H9 (cell line): ENCODE results near the gene DUSP28. TPM values are rescaled to one million over a fixed set of nuclear protein-coding genes. Genes with fewer than 3 reads are reported as not detected.

ENCODE experiments used
- DNase-seq: peaks from one replicate; pipeline ENCODE4 v3.0.0-alpha.2; 2017
- H2AFZ ChIP-seq: one replicate; pipeline ENCODE4 v1.6.1; 2013; ENCODE audit warnings: mild to moderate bottlenecking, low read length, control low read depth, moderate library complexity
- H2AK5ac ChIP-seq: 2 replicates; pipeline ENCODE4 v1.6.1; 2013; ENCODE audit warnings: low read length, control low read depth, mixed read lengths; ENCODE audit not compliant: insufficient read length
- H2BK120ac ChIP-seq: one replicate; pipeline ENCODE4 v1.6.1; 2013; ENCODE audit warnings: low read depth, mild to moderate bottlenecking, low read length, control low read depth, inconsistent platforms; ENCODE audit not compliant: poor library complexity, severe bottlenecking
- H2BK12ac ChIP-seq: 2 replicates; pipeline ENCODE4 v1.6.1; 2013; ENCODE audit warnings: low read length, control low read depth, mixed read lengths, low read depth; ENCODE audit not compliant: insufficient read length
- H2BK15ac ChIP-seq: 2 replicates; pipeline ENCODE4 v1.6.1; 2013; ENCODE audit warnings: low read depth, low read length, control low read depth
- H2BK20ac ChIP-seq: one replicate; pipeline ENCODE4 v1.6.1; 2013; ENCODE audit warnings: low read depth, mild to moderate bottlenecking, low read length, control low read depth, inconsistent platforms; ENCODE audit not compliant: poor library complexity, severe bottlenecking
- H2BK5ac ChIP-seq: 2 replicates; pipeline ENCODE4 v1.6.1; 2013; ENCODE audit warnings: low read length, control low read depth, mixed read lengths; ENCODE audit not compliant: insufficient read length
- H3K14ac ChIP-seq: 2 replicates; pipeline ENCODE4 v1.6.1; 2013; ENCODE audit warnings: low read length, control low read depth; ENCODE audit not compliant: insufficient read depth
- H3K18ac ChIP-seq: 2 replicates; pipeline ENCODE4 v1.6.1; 2013; ENCODE audit warnings: low read depth, mild to moderate bottlenecking, mixed read lengths, low read length, control low read depth; ENCODE audit not compliant: insufficient read length
- H3K23ac ChIP-seq: 2 replicates; pipeline ENCODE4 v1.6.1; 2013; ENCODE audit warnings: low read length, control low read depth, mixed read lengths, low read depth; ENCODE audit not compliant: insufficient read length
- H3K23me2 ChIP-seq: 2 replicates; pipeline ENCODE4 v1.6.1; 2013; ENCODE audit warnings: low read depth, mild to moderate bottlenecking, mixed read lengths, low read length, control low read depth; ENCODE audit not compliant: insufficient read length, poor library complexity, severe bottlenecking
- H3K27ac ChIP-seq: 2 replicates; pipeline ENCODE4 v1.5.1; 2013; ENCODE audit warnings: low read length, control low read depth, mixed read lengths, low read depth; ENCODE audit not compliant: insufficient read length
- H3K27me3 ChIP-seq: 2 replicates; pipeline ENCODE4 v1.6.1; 2013; ENCODE audit warnings: low read length, control low read depth, inconsistent platforms; ENCODE audit not compliant: insufficient read depth
- H3K4ac ChIP-seq: 2 replicates; pipeline ENCODE4 v1.6.1; 2013; ENCODE audit warnings: low read depth, mild to moderate bottlenecking, control low read depth, inconsistent platforms, low read length, moderate library complexity
- H3K4me1 ChIP-seq: 2 replicates; pipeline ENCODE4 v1.6.1; 2013; ENCODE audit warnings: low read length, control low read depth, inconsistent platforms; ENCODE audit not compliant: insufficient read depth
- H3K4me2 ChIP-seq: 2 replicates; pipeline ENCODE4 v1.6.1; 2013; ENCODE audit warnings: low read length, control low read depth, mixed read lengths; ENCODE audit not compliant: insufficient read length, insufficient read depth
- H3K56ac ChIP-seq: 2 replicates; pipeline ENCODE4 v1.6.1; 2013; ENCODE audit warnings: low read depth, mild to moderate bottlenecking, mixed read lengths, low read length, control low read depth; ENCODE audit not compliant: insufficient read length
- H3K79me1 ChIP-seq: 2 replicates; pipeline ENCODE4 v1.6.1; 2013; ENCODE audit warnings: low read depth, mild to moderate bottlenecking, moderate library complexity, low read length, control low read depth, inconsistent platforms; ENCODE audit not compliant: insufficient read depth, poor library complexity, severe bottlenecking
- H3K79me2 ChIP-seq: 2 replicates; pipeline ENCODE4 v1.6.1; 2013; ENCODE audit warnings: low read length, control low read depth, inconsistent platforms; ENCODE audit not compliant: insufficient read depth
- H3K9ac ChIP-seq: 2 replicates; pipeline ENCODE4 v1.6.1; 2013; ENCODE audit warnings: low read length, control low read depth, mixed read lengths; ENCODE audit not compliant: insufficient read length; ENCODE audit errors: extremely low read depth
- H3K9me3 ChIP-seq: one replicate; pipeline ENCODE4 v1.6.1; 2013; ENCODE audit warnings: low read depth, low read length, inconsistent platforms; ENCODE audit not compliant: control insufficient read depth
- H3T11ph ChIP-seq: one replicate; pipeline ENCODE4 v1.6.1; 2013; ENCODE audit warnings: mild to moderate bottlenecking, low read length, control low read depth, inconsistent platforms
- H4K20me1 ChIP-seq: one replicate; pipeline ENCODE4 v1.6.1; 2013; ENCODE audit not compliant: control insufficient read depth, insufficient read length, insufficient read depth
- H4K5ac ChIP-seq: 2 replicates; pipeline ENCODE4 v1.6.1; 2013; ENCODE audit warnings: low read depth, mild to moderate bottlenecking, mixed read lengths, low read length, control low read depth; ENCODE audit not compliant: insufficient read length
- H4K8ac ChIP-seq: replicated peaks from 2 replicates; pipeline ENCODE4 v1.6.1; 2013; ENCODE audit warnings: low read length, control low read depth, mixed read lengths, low read depth; ENCODE audit not compliant: insufficient read length
- H4K91ac ChIP-seq: 2 replicates; pipeline ENCODE4 v1.6.1; 2013; ENCODE audit warnings: low read depth, mild to moderate bottlenecking, moderate library complexity, mixed read lengths, low read length, control low read depth; ENCODE audit not compliant: insufficient read length
- H3K27ac Mint-ChIP-seq, 3 experiments: 2 replicates in 2 of 3; 3 replicates in 1 of 3; pipeline ENCODE4 v1.8.0; 2020 to 2021; ENCODE audit warnings: mixed read lengths in 3 of 3, mild to moderate bottlenecking in 1 of 3, moderate library complexity in 1 of 3
- H3K27me3 Mint-ChIP-seq: 2 replicates; pipeline ENCODE4 v1.8.0; 2021; ENCODE audit warnings: low read depth, mild to moderate bottlenecking, moderate library complexity, mixed read lengths
- H3K36me3 Mint-ChIP-seq, 3 experiments: 2 replicates in 2 of 3; 3 replicates in 1 of 3; pipeline ENCODE4 v1.8.0; 2020 to 2021; ENCODE audit warnings: low read depth in 3 of 3, mixed read lengths in 3 of 3; ENCODE audit not compliant: insufficient read depth in 1 of 3
- H3K4me1 Mint-ChIP-seq, 2 experiments: 2 replicates each; pipeline ENCODE4 v1.8.0; 2020; ENCODE audit warnings: mixed read lengths in 2 of 2
- H3K4me3 Mint-ChIP-seq, 2 experiments: 2 replicates in 1 of 2; 3 replicates in 1 of 2; pipeline ENCODE4 v1.8.0; 2020 to 2021; ENCODE audit warnings: mild to moderate bottlenecking in 2 of 2, mixed read lengths in 2 of 2, moderate library complexity in 1 of 2
- H3K9me3 Mint-ChIP-seq, 2 experiments: 2 replicates in 1 of 2; 3 replicates in 1 of 2; pipeline ENCODE4 v1.8.0; 2020; ENCODE audit warnings: mild to moderate bottlenecking in 2 of 2, mixed read lengths in 2 of 2, moderate library complexity in 1 of 2
- WGBS: extraction: QIAGEN DNeasy Blood & Tissue Kit; methylation state at CpG from one replicate; pipeline ENCODE4 v1.1.7; 2013; ENCODE audit warnings: missing lambda C conversion rate, low lambda C conversion rate, mixed read lengths; ENCODE audit not compliant: insufficient read length; ENCODE audit errors: extremely low coverage; 5-methylcytosine and 5-hydroxymethylcytosine counted together
- total RNA-seq: library from RNA; stranded (reverse); gene quantifications from 2 replicates; pipeline ENCODE4 v1.2.1, GENCODE V29; 2021
- TF ChIP-seq, protein P1 (sequence below): fragments of 200-600 bp; sonication (generic); conservative IDR thresholded peaks from 3 replicates; pipeline ENCODE4 v1.8.0; 2021; ENCODE audit warnings: antibody characterized with exemption, mild to moderate bottlenecking

Gene DUSP28
- total RNA-seq, 1 experiment from 2014 or later: 1.6 TPM

GRCh38 chr2:240602266-240603050 lies 42.3 kb downstream of the DUSP28 start:
- Histone ChIP-seq H3K4me1 (no peaks in the 10 kb centered on the region), H2BK5ac (no peak overlapping the region), H3K18ac (no peak overlapping the region), H3K4ac (no peak overlapping the region), H3K23me2 (no peaks in the 10 kb centered on the region), H2BK15ac (no peak overlapping the region), H3K27me3 (no peaks in the 10 kb centered on the region), H2AFZ (no peak overlapping the region), H2BK12ac (no peak overlapping the region), H4K20me1 (no peaks in the 10 kb centered on the region), H3T11ph (no peak overlapping the region), H4K8ac (no peak overlapping the region), H3K14ac (no peak overlapping the region), H3K23ac (no peak overlapping the region), H3K79me2 (no peaks in the 10 kb centered on the region), H3K4me2 (no peak overlapping the region), H2BK20ac (no peak overlapping the region), H4K91ac (no peak overlapping the region), H3K9ac (no peak overlapping the region), H3K27ac (no peak overlapping the region), H3K56ac (no peak overlapping the region), H4K5ac (no peak overlapping the region), H2BK120ac (no peak overlapping the region), H3K9me3 (no peaks in the 10 kb centered on the region), H3K79me1 (no peaks in the 10 kb centered on the region), H2AK5ac (no peak overlapping the region)
- Mint-ChIP-seq H3K4me1 (no peaks in the 10 kb centered on the region; a peak in 1 of 4 replicates), H3K4me3 (no peak overlapping the region), H3K9me3 (no peaks in the 10 kb centered on the region), H3K27me3 (peaks cover 4% of the 10 kb centered on the region), H3K27ac (no peak overlapping the region), H3K36me3 (peaks cover 0 to 7% (median 0%) of the 10 kb centered on the region in 3 experiments; a peak in 2 of 7 replicates)
- TF ChIP-seq, protein P1, sequence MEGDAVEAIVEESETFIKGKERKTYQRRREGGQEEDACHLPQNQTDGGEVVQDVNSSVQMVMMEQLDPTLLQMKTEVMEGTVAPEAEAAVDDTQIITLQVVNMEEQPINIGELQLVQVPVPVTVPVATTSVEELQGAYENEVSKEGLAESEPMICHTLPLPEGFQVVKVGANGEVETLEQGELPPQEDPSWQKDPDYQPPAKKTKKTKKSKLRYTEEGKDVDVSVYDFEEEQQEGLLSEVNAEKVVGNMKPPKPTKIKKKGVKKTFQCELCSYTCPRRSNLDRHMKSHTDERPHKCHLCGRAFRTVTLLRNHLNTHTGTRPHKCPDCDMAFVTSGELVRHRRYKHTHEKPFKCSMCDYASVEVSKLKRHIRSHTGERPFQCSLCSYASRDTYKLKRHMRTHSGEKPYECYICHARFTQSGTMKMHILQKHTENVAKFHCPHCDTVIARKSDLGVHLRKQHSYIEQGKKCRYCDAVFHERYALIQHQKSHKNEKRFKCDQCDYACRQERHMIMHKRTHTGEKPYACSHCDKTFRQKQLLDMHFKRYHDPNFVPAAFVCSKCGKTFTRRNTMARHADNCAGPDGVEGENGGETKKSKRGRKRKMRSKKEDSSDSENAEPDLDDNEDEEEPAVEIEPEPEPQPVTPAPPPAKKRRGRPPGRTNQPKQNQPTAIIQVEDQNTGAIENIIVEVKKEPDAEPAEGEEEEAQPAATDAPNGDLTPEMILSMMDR: no peak
- no peak for DNase-seq
- WGBS: no CpG with 5 or more reads among the region's 32 CpGs
